Body of pancreas (tissue), 4 donors: ENCODE measurements around the gene ASPN. TPM values are rescaled to one million over a fixed set of nuclear protein-coding genes. Genes with fewer than 3 reads are reported as not detected.

ENCODE experiments used
- ATAC-seq: fragments of 150-250 bp; one replicate; pipeline ENCODE4 v1.9.1; 2016
- DNase-seq, 4 donors: peaks; one replicate each; pipeline ENCODE4 v3.0.0-alpha.2; 2019
- H3K27ac ChIP-seq, 4 donors: fragments of 200-600 bp; sonication (generic); 1 replicate in 3 of 4; 2 replicates in 1 of 4; pipeline versions ENCODE4 v1.5.1 to v1.6.1; 2016 to 2019; ENCODE audit warnings: mild to moderate bottlenecking in 1 of 4, mixed read lengths in 1 of 4, moderate library complexity in 1 of 4
- H3K27me3 ChIP-seq, 2 donors: fragments of 200-600 bp; sonication (generic); one replicate each; pipeline ENCODE4 v1.6.0; 2016; ENCODE audit warnings: mild to moderate bottlenecking in 1 of 2
- H3K36me3 ChIP-seq, 2 donors: fragments of 200-600 bp; sonication (generic); replicated peaks in 1 of 2; 2 replicates each; pipeline ENCODE4 v1.5.1; 2016; ENCODE audit warnings: low read depth in 2 of 2; ENCODE audit not compliant: insufficient read depth in 1 of 2
- H3K4me1 ChIP-seq: fragments of 200-600 bp; sonication (generic); one replicate; pipeline ENCODE4 v1.6.0; 2016
- H3K4me3 ChIP-seq, 2 donors: fragments of 200-600 bp; sonication (generic); 1 replicate in 1 of 2; 2 replicates in 1 of 2; pipeline ENCODE4 v1.5.1; 2016 to 2019
- H3K9me3 ChIP-seq, 3 donors: fragments of 200-600 bp; sonication (generic); 1 replicate in 2 of 3; 2 replicates in 1 of 3; pipeline ENCODE4 v1.5.1; 2016
- CTCF ChIP-seq, 7 experiments: fragments of 450-650 bp in 4 of 7; fragments of 200-600 bp in 3 of 7; sonication (generic) in 3 of 7; IDR thresholded peaks; one replicate each; pipeline ENCODE4 v1.5.1; 2016 to 2019; ENCODE audit warnings: antibody characterized with exemption in 7 of 7
- POLR2A ChIP-seq, 3 donors: fragments of 450-650 bp; IDR thresholded peaks; one replicate each; pipeline ENCODE4 v1.6.1; 2016; ENCODE audit warnings: antibody characterized with exemption in 3 of 3, mild to moderate bottlenecking in 2 of 3
- WGBS, 2 donors: methylation state at CpG; one replicate each; pipeline ENCODE4 v1.1.5; 2017; 5-methylcytosine and 5-hydroxymethylcytosine counted together
- intact Hi-C: fragments of 100-400 bp; cut with DNase I; formaldehyde crosslinking; loops from one replicate; pipeline ENCODE4 v1.15.1; 2023
- total RNA-seq, 2 donors: library from RNA; depleted of rRNA; stranded (reverse); fragments of >200 nt; gene quantifications; one replicate each; pipeline ENCODE4 v1.1.0, GENCODE V29; 2016

The ASPN gene
- total RNA-seq, 2 donors from 2014 or later, result 3.6 to 13.5 TPM

GRCh38 chr9:92507496-92507895 lies 25.2 kb upstream of the ASPN start:
- Histone ChIP-seq H3K27me3 (no peaks in the 10 kb centered on the region), H3K27ac (no peak overlapping the region), H3K4me3 (no peak overlapping the region), H3K36me3 (no peaks in the 10 kb centered on the region), H3K9me3 (no peaks in the 10 kb centered on the region), H3K4me1 (no peaks in the 10 kb centered on the region)
- intact Hi-C loops, result no loop called here
- TF ChIP-seq POLR2A (IDR thresholded peaks at IDR 0.05), result no peak
- no peak for TF ChIP-seq CTCF (IDR thresholded peaks at IDR 0.05)
- no peak for DNase-seq
- no peak for ATAC-seq
- 66 to 67% methylated on average over 4 of the region's 4 CpGs for WGBS, 2 donors

GRCh38 chr9:92507005-92507404 lies 24.7 kb upstream of the ASPN start:
- H3K9me3 ChIP-seq, result no peaks in the 10 kb centered on the region
- no peak overlapping the region for H3K27ac ChIP-seq
- intact Hi-C loops, result no loop called here
- no peaks in the 10 kb centered on the region for H3K36me3 ChIP-seq
- H3K27me3 ChIP-seq, result no peaks in the 10 kb centered on the region
- ATAC-seq (no peak), DNase-seq (no peak)
- H3K4me3 ChIP-seq, result no peak overlapping the region
- H3K4me1 ChIP-seq, result no peaks in the 10 kb centered on the region
- 81 to 96% methylated on average over 2 of the region's 2 CpGs for WGBS, 2 donors
- TF ChIP-seq CTCF (IDR thresholded peaks at IDR 0.05), result no peak

GRCh38 chr9:92506184-92506857 lies 24.0 kb upstream of the ASPN start:
- TF ChIP-seq POLR2A (IDR thresholded peaks at IDR 0.05) (no peak), CTCF (IDR thresholded peaks at IDR 0.05) (no peak)
- DNase-seq (peak in 1 of 4 donors; percentile 42), ATAC-seq (peak; percentile 47)
- no peaks in the 10 kb centered on the region for H3K4me1 ChIP-seq
- intact Hi-C loops, result no loop called here
- H3K27ac ChIP-seq, result peak overlapping the region in 1 of 4 donors; percentile 21
- no peaks in the 10 kb centered on the region for H3K27me3 ChIP-seq
- H3K36me3 ChIP-seq, result no peaks in the 10 kb centered on the region
- no peaks in the 10 kb centered on the region for H3K9me3 ChIP-seq
- H3K4me3 ChIP-seq, result no peak overlapping the region
- 85 to 94% methylated on average over 3 of the region's 3 CpGs for WGBS, 2 donors

- Histone ChIP-seq H3K9me3 (no peaks in the 10 kb centered on the region), H3K4me1 (no peaks in the 10 kb centered on the region), H3K27ac (no peak overlapping the region), H3K36me3 (no peaks in the 10 kb centered on the region), H3K27me3 (no peaks in the 10 kb centered on the region), H3K4me3 (no peak overlapping the region)
- intact Hi-C loops, result no loop called here
- ATAC-seq (no peak), DNase-seq (no peak)
- 96 to 100% methylated on average over 2 of the region's 2 CpGs for WGBS, 2 donors
- TF ChIP-seq CTCF (IDR thresholded peaks at IDR 0.05) (no peak), POLR2A (IDR thresholded peaks at IDR 0.05) (no peak)
Measured at GRCh38 chr9:92504881-92505280, 22.6 kb upstream of the ASPN start.

- no peak for ATAC-seq
- Histone ChIP-seq H3K36me3 (no peaks in the 10 kb centered on the region), H3K4me1 (no peaks in the 10 kb centered on the region), H3K27ac (no peak overlapping the region), H3K4me3 (no peak overlapping the region), H3K27me3 (no peaks in the 10 kb centered on the region), H3K9me3 (no peaks in the 10 kb centered on the region)
- intact Hi-C loops, result no loop called here
- 69 to 88% methylated on average over 2 of the region's 2 CpGs for WGBS, 2 donors
- DNase-seq, result no peak
- TF ChIP-seq CTCF (IDR thresholded peaks at IDR 0.05) (no peak), POLR2A (IDR thresholded peaks at IDR 0.05) (no peak)
Measured at GRCh38 chr9:92503156-92503555, 20.9 kb upstream of the ASPN start.
